Astrocyte (in vitro differentiated cells and primary cell): ENCODE measurements around the gene NR1H2. TPM values are rescaled to one million over a fixed set of nuclear protein-coding genes. Genes with fewer than 3 reads are reported as not detected.
A peak's percentile ranks its signal among the peaks of the same experiment; 100 is the strongest.

Source experiments
- DNase-seq: peaks from one replicate; pipeline ENCODE4 v3.0.0-alpha.2; 2010; ENCODE audit warnings: low read depth
- FAIRE-seq: peaks from 2 replicates; lab custom pipeline; 2011; peaks lifted over from hg19 to GRCh38; lab: Jason Lieb, UNC
- H2AFZ ChIP-seq: 2 replicates; pipeline ENCODE4 v1.6.0; 2012; ENCODE audit warnings: low read depth, low read length, inconsistent platforms
- H3K27ac ChIP-seq: 2 replicates; pipeline ENCODE4 v1.5.1; 2011; ENCODE audit warnings: low read depth, low read length, inconsistent platforms
- H3K27me3 ChIP-seq: 2 replicates; pipeline ENCODE4 v1.6.0; 2011; ENCODE audit warnings: low read length, inconsistent platforms; ENCODE audit not compliant: insufficient read depth
- H3K36me3 ChIP-seq: 2 replicates; pipeline ENCODE4 v1.5.1; 2011; ENCODE audit warnings: low read length, inconsistent platforms; ENCODE audit not compliant: insufficient read depth
- H3K4me1 ChIP-seq: 2 replicates; pipeline ENCODE4 v1.5.1; 2011; ENCODE audit warnings: low read length, inconsistent platforms; ENCODE audit not compliant: insufficient read depth
- H3K4me2 ChIP-seq: 2 replicates; pipeline ENCODE4 v1.6.0; 2012; ENCODE audit warnings: low read length, inconsistent platforms
- H3K4me3 ChIP-seq: 2 replicates; pipeline ENCODE4 v1.5.1; 2011; ENCODE audit warnings: low read depth, mild to moderate bottlenecking, low read length, inconsistent platforms; ENCODE audit not compliant: insufficient read depth
- H3K79me2 ChIP-seq: 2 replicates; pipeline ENCODE4 v1.6.0; 2012; ENCODE audit warnings: mild to moderate bottlenecking, low read length, inconsistent platforms; ENCODE audit not compliant: insufficient read depth
- H3K9ac ChIP-seq: 2 replicates; pipeline ENCODE4 v1.6.0; 2012; ENCODE audit warnings: mild to moderate bottlenecking, low read length, inconsistent platforms
- H3K9me3 ChIP-seq: 2 replicates; pipeline ENCODE4 v1.5.1; 2012; ENCODE audit warnings: low read depth, mild to moderate bottlenecking, low read length, inconsistent platforms; ENCODE audit not compliant: insufficient read depth
- H4K20me1 ChIP-seq: 2 replicates; pipeline ENCODE4 v1.6.0; 2012; ENCODE audit warnings: low read length, inconsistent platforms; ENCODE audit not compliant: insufficient read depth
- H3K27ac Mint-ChIP-seq: one replicate; pipeline ENCODE4 v1.8.0; 2021; ENCODE audit warnings: mild to moderate bottlenecking, mixed read lengths; ENCODE audit not compliant: unreplicated experiment
- H3K27me3 Mint-ChIP-seq: one replicate; pipeline ENCODE4 v1.8.0; 2021; ENCODE audit warnings: low read depth, mixed read lengths; ENCODE audit not compliant: unreplicated experiment
- H3K36me3 Mint-ChIP-seq: one replicate; pipeline ENCODE4 v1.8.0; 2021; ENCODE audit warnings: low read depth, mixed read lengths; ENCODE audit not compliant: unreplicated experiment
- H3K4me1 Mint-ChIP-seq: one replicate; pipeline ENCODE4 v1.8.0; 2021; ENCODE audit warnings: low read depth, mixed read lengths; ENCODE audit not compliant: unreplicated experiment
- H3K4me3 Mint-ChIP-seq: one replicate; pipeline ENCODE4 v1.8.0; 2021; ENCODE audit warnings: mild to moderate bottlenecking, moderate library complexity, mixed read lengths; ENCODE audit not compliant: unreplicated experiment
- H3K9me3 Mint-ChIP-seq: one replicate; pipeline ENCODE4 v1.8.0; 2021; ENCODE audit warnings: mild to moderate bottlenecking, mixed read lengths; ENCODE audit not compliant: unreplicated experiment
- CTCF ChIP-seq: IDR thresholded peaks from 2 replicates; pipeline ENCODE4 v1.5.1; 2011; ENCODE audit warnings: low read depth, mild to moderate bottlenecking, inconsistent platforms, low read length, moderate library complexity; ENCODE audit not compliant: insufficient read depth
- EZH2 ChIP-seq: IDR thresholded peaks from 2 replicates; pipeline ENCODE4 v1.6.1; 2012; ENCODE audit warnings: mild to moderate bottlenecking, low read length, inconsistent platforms; ENCODE audit not compliant: insufficient read depth
- total RNA-seq: library from RNA; stranded (reverse); gene quantifications from 2 replicates; pipeline ENCODE4 v1.2.1, GENCODE V29; 2021

The NR1H2 gene
- total RNA-seq, 1 donor from 2014 or later, result 33.4 TPM

GRCh38 chr19:50384685-50385535, 8.7 kb downstream of the NR1H2 start:
- Mint-ChIP-seq H3K4me1 (peaks cover 6% of the 10 kb centered on the region), H3K4me3 (peak overlapping the region; percentile 94), H3K36me3 (peaks cover 5% of the 10 kb centered on the region), H3K9me3 (no peaks in the 10 kb centered on the region), H3K27ac (peak overlapping the region; percentile 60), H3K27me3 (no peaks in the 10 kb centered on the region)
- peak; percentile 38 for DNase-seq
- TF ChIP-seq EZH2, result no peak
- no peak for TF ChIP-seq CTCF
- no peaks in the 10 kb centered on the region for H3K9me3 ChIP-seq
- H3K27me3 ChIP-seq, result no peaks in the 10 kb centered on the region
- peak overlapping the region; percentile 70 for H3K4me3 ChIP-seq
- H3K9ac ChIP-seq, result peak overlapping the region; percentile 81
- no peak for FAIRE-seq
- H3K27ac ChIP-seq, result peak overlapping the region; percentile 66
- peaks cover 11% of the 10 kb centered on the region for H3K4me1 ChIP-seq
- no peaks in the 10 kb centered on the region for H4K20me1 ChIP-seq
- peaks cover 33% of the 10 kb centered on the region for H3K79me2 ChIP-seq
- H3K4me2 ChIP-seq, result peak overlapping the region; percentile 97
- peak overlapping the region; percentile 71 for H2AFZ ChIP-seq
- H3K36me3 ChIP-seq, result peaks cover 5% of the 10 kb centered on the region

GRCh38 chr19:50387176-50387867, 11.1 kb downstream of the NR1H2 start:
- Mint-ChIP-seq H3K4me3 (no peak overlapping the region), H3K27me3 (no peaks in the 10 kb centered on the region), H3K4me1 (peaks cover 6% of the 10 kb centered on the region), H3K9me3 (peaks cover 2% of the 10 kb centered on the region), H3K36me3 (peaks cover 9% of the 10 kb centered on the region), H3K27ac (no peak overlapping the region)
- Histone ChIP-seq H3K4me2 (no peak overlapping the region), H3K9me3 (no peaks in the 10 kb centered on the region), H3K4me1 (peaks cover 11% of the 10 kb centered on the region), H3K9ac (no peak overlapping the region), H2AFZ (no peak overlapping the region), H3K27me3 (no peaks in the 10 kb centered on the region), H3K4me3 (no peak overlapping the region), H3K36me3 (peaks cover 3% of the 10 kb centered on the region), H3K79me2 (peaks cover 33% of the 10 kb centered on the region), H3K27ac (no peak overlapping the region), H4K20me1 (no peaks in the 10 kb centered on the region)
- FAIRE-seq, result no peak
- TF ChIP-seq EZH2 (no peak), CTCF (no peak)
- no peak for DNase-seq
